Chondrocyte (in vitro differentiated cells): ENCODE data around the gene TOMT. TPM values are rescaled to one million over a fixed set of nuclear protein-coding genes. Genes with fewer than 3 reads are reported as not detected.
"Not testable (repeated sequence)": the region's sequence is repeated elsewhere in the genome, so short reads cannot be mapped to it uniquely, and the experiment has no call there.

ENCODE experiments used
- DNase-seq: peaks from one replicate; pipeline ENCODE4 v3.0.0; 2021; ENCODE audit warnings: mixed read lengths, low spot score
- H3K27ac Mint-ChIP-seq: one replicate; pipeline ENCODE4 v1.8.0; 2021; ENCODE audit warnings: mild to moderate bottlenecking, moderate library complexity, mixed read lengths; ENCODE audit not compliant: unreplicated experiment
- H3K27me3 Mint-ChIP-seq: 2 replicates; pipeline ENCODE4 v1.8.0; 2021; ENCODE audit warnings: low read depth, mixed read lengths
- H3K36me3 Mint-ChIP-seq: 2 replicates; pipeline ENCODE4 v1.8.0; 2021; ENCODE audit warnings: low read depth, mixed read lengths
- H3K4me1 Mint-ChIP-seq: 2 replicates; pipeline ENCODE4 v1.8.0; 2021; ENCODE audit warnings: low read depth, mild to moderate bottlenecking, mixed read lengths
- H3K4me3 Mint-ChIP-seq: one replicate; pipeline ENCODE4 v1.8.0; 2021; ENCODE audit warnings: mild to moderate bottlenecking, moderate library complexity, mixed read lengths; ENCODE audit not compliant: unreplicated experiment
- H3K9me3 Mint-ChIP-seq: 2 replicates; pipeline ENCODE4 v1.8.0; 2021; ENCODE audit warnings: low read depth, mixed read lengths
- CTCF ChIP-seq: fragments of 200-600 bp; sonication (generic); IDR thresholded peaks from 2 replicates; pipeline ENCODE4 v1.5.0; 2021; ENCODE audit warnings: antibody characterized with exemption, mild to moderate bottlenecking, moderate library complexity
- total RNA-seq: library from RNA; stranded (reverse); gene quantifications from 3 replicates; pipeline ENCODE4 v1.2.1, GENCODE V29; 2021

Gene TOMT
- total RNA-seq, 1 donor from 2014 or later: not detected

- TF ChIP-seq CTCF: no peak
- Mint-ChIP-seq H3K4me1 (peaks cover 7% of the 10 kb centered on the region), H3K27ac (no peak overlapping the region), H3K27me3 (peaks cover 15% of the 10 kb centered on the region), H3K4me3 (no peak overlapping the region), H3K36me3 (no peaks in the 10 kb centered on the region), H3K9me3 (no peaks in the 10 kb centered on the region)
- DNase-seq: no peak
These were observed 35.3 kb downstream of the TOMT start for GRCh38 chr11:72141066-72141465.

- H3K4me1 Mint-ChIP-seq, H3K9me3 Mint-ChIP-seq, H3K4me3 Mint-ChIP-seq, DNase-seq, H3K27ac Mint-ChIP-seq, H3K36me3 Mint-ChIP-seq: not testable (repeated sequence)
- H3K27me3 Mint-ChIP-seq: peaks cover 15% of the 10 kb centered on the region
These were observed 36.4 kb downstream of the TOMT start for GRCh38 chr11:72142086-72142485.

GRCh38 chr11:72142543-72142942 lies 36.8 kb downstream of the TOMT start:
- not testable (repeated sequence) for H3K4me3 Mint-ChIP-seq

GRCh38 chr11:72144807-72145565 lies 39.3 kb downstream of the TOMT start:
- Mint-ChIP-seq H3K9me3 (no peaks in the 10 kb centered on the region), H3K36me3 (no peaks in the 10 kb centered on the region), H3K4me1 (peaks cover 3% of the 10 kb centered on the region), H3K27me3 (peaks cover 15% of the 10 kb centered on the region), H3K27ac (no peak overlapping the region), H3K4me3 (no peak overlapping the region)
- DNase-seq: no peak
- TF ChIP-seq CTCF: no peak

More at GRCh38 chr11:72142543-72142942, 36.8 kb downstream of the TOMT start:
- not testable (repeated sequence) for H3K27ac Mint-ChIP-seq, H3K4me1 Mint-ChIP-seq, H3K36me3 Mint-ChIP-seq, H3K9me3 Mint-ChIP-seq, DNase-seq
- peaks cover 15% of the 10 kb centered on the region for H3K27me3 Mint-ChIP-seq

- no peak overlapping the region for H3K4me3 Mint-ChIP-seq
- peaks cover 11% of the 10 kb centered on the region for H3K27me3 Mint-ChIP-seq
- no peaks in the 10 kb centered on the region for H3K9me3 Mint-ChIP-seq
- no peaks in the 10 kb centered on the region for H3K4me1 Mint-ChIP-seq
- no peak for DNase-seq
- H3K36me3 Mint-ChIP-seq: no peaks in the 10 kb centered on the region
- TF ChIP-seq CTCF: no peak
- no peak overlapping the region for H3K27ac Mint-ChIP-seq
These were observed 40.9 kb downstream of the TOMT start for GRCh38 chr11:72146625-72147024.

- DNase-seq: no peak
- Mint-ChIP-seq H3K36me3 (no peaks in the 10 kb centered on the region), H3K27ac (no peak overlapping the region), H3K4me1 (no peaks in the 10 kb centered on the region), H3K9me3 (no peaks in the 10 kb centered on the region), H3K4me3 (no peak overlapping the region), H3K27me3 (peaks cover 7% of the 10 kb centered on the region)
- no peak for TF ChIP-seq CTCF
These were observed 45.2 kb downstream of the TOMT start for GRCh38 chr11:72150882-72151281.

- H3K4me3 Mint-ChIP-seq, H3K36me3 Mint-ChIP-seq, H3K9me3 Mint-ChIP-seq, H3K27ac Mint-ChIP-seq, DNase-seq, H3K4me1 Mint-ChIP-seq: not testable (repeated sequence)
- peaks cover 12% of the 10 kb centered on the region for H3K27me3 Mint-ChIP-seq
These were observed 48.1 kb downstream of the TOMT start for GRCh38 chr11:72153874-72154273.
